ENCODE measurements around the gene AGAP1.

DNA sequence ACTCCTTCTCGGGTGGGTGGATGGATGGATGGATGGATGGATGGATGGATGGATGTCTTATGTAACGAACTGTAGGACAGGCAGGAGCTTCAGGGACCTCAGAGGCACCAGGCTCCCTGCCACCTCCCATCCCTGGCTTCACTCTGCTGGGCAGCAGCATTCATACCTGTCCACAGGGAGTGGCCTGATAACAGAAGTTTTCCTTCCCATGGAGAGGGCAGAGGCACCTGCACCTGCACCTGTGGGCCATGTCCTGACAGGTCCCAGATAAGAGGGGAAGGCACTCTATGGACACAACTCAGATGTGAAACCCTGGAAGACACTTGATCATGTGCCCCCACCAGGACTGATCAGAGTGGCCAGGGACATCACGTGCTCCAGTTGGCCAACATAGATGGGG is 532.0 kb downstream of the AGAP1 start:
- TF ChIP-seq, protein P1, sequence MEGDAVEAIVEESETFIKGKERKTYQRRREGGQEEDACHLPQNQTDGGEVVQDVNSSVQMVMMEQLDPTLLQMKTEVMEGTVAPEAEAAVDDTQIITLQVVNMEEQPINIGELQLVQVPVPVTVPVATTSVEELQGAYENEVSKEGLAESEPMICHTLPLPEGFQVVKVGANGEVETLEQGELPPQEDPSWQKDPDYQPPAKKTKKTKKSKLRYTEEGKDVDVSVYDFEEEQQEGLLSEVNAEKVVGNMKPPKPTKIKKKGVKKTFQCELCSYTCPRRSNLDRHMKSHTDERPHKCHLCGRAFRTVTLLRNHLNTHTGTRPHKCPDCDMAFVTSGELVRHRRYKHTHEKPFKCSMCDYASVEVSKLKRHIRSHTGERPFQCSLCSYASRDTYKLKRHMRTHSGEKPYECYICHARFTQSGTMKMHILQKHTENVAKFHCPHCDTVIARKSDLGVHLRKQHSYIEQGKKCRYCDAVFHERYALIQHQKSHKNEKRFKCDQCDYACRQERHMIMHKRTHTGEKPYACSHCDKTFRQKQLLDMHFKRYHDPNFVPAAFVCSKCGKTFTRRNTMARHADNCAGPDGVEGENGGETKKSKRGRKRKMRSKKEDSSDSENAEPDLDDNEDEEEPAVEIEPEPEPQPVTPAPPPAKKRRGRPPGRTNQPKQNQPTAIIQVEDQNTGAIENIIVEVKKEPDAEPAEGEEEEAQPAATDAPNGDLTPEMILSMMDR (IDR thresholded peaks at IDR 0.05; ENCODE audit: poor library complexity, severe bottlenecking): no peak
- no peak for TF ChIP-seq POLR2AphosphoS5 (IDR thresholded peaks at IDR 0.05)
- no peak for TF ChIP-seq SMC3 (conservative IDR thresholded peaks at IDR 0.05; ENCODE audit: poor library complexity)

Measured in neural cell (in vitro differentiated cells).